Caco-2 (cell line): ENCODE results near the gene ZBTB42. TPM values are rescaled to one million over a fixed set of nuclear protein-coding genes. Genes with fewer than 3 reads are reported as not detected.

Source experiments
- BruUV-seq: library from RNA; stranded (reverse); fragments of 400-500 nt; replicated peaks from 2 replicates; lab custom pipeline; 2021; lab: Mats Ljungman, UMichigan
- CTCF ChIA-PET: fragments of 300-600 bp; sonication (Branson Sonifier 250); formaldehyde crosslinking; loops from one replicate; lab custom pipeline; 2022; ENCODE audit warnings: antibody characterized with exemption; lab: Charles Lee
- POLR2A ChIA-PET: fragments of 300-600 bp; sonication (Branson Sonifier 250); formaldehyde crosslinking; loops from one replicate; lab custom pipeline; 2022; ENCODE audit warnings: antibody characterized with exemption; lab: Charles Lee
- DNase-seq, 2 experiments: peaks; one replicate each; pipeline versions ENCODE4 v3.0.0 to v3.0.0-alpha.2; 2020 to 2022
- H3K27me3 ChIP-seq: replicated peaks from 2 replicates; pipeline ENCODE4 v1.6.0; 2011; ENCODE audit warnings: low read length; ENCODE audit not compliant: control insufficient read depth, insufficient read depth
- H3K36me3 ChIP-seq: 2 replicates; pipeline ENCODE4 v1.5.1; 2011; ENCODE audit warnings: low read length; ENCODE audit not compliant: control insufficient read depth, insufficient read depth
- H3K4me1 ChIP-seq: fragments of 250-450 bp; sonication (Bioruptor Pico); 2 replicates; pipeline ENCODE4 v1.5.1; 2020; ENCODE audit warnings: mild to moderate bottlenecking
- H3K4me3 ChIP-seq: 2 replicates; pipeline ENCODE4 v1.5.1; 2011; ENCODE audit warnings: low read depth, mild to moderate bottlenecking, control low read depth, low read length
- H3K9me3 ChIP-seq: fragments of 250-450 bp; sonication (Bioruptor Pico); 2 replicates; pipeline ENCODE4 v1.5.1; 2020; ENCODE audit warnings: mild to moderate bottlenecking, moderate library complexity
- H3K27ac Mint-ChIP-seq: one replicate; pipeline ENCODE4 v1.8.0; 2022; ENCODE audit warnings: mixed read lengths; ENCODE audit not compliant: unreplicated experiment
- H3K27me3 Mint-ChIP-seq: one replicate; pipeline ENCODE4 v1.8.0; 2022; ENCODE audit warnings: mixed read lengths; ENCODE audit not compliant: insufficient read depth, unreplicated experiment
- H3K36me3 Mint-ChIP-seq: one replicate; pipeline ENCODE4 v1.8.0; 2022; ENCODE audit warnings: mild to moderate bottlenecking, mixed read lengths; ENCODE audit not compliant: insufficient read depth, unreplicated experiment
- H3K4me1 Mint-ChIP-seq: one replicate; pipeline ENCODE4 v1.8.0; 2022; ENCODE audit warnings: low read depth, mixed read lengths; ENCODE audit not compliant: unreplicated experiment
- H3K4me3 Mint-ChIP-seq: one replicate; pipeline ENCODE4 v1.8.0; 2022; ENCODE audit warnings: mild to moderate bottlenecking, moderate library complexity, mixed read lengths; ENCODE audit not compliant: unreplicated experiment
- H3K9me3 Mint-ChIP-seq: one replicate; pipeline ENCODE4 v1.8.0; 2022; ENCODE audit warnings: mixed read lengths; ENCODE audit not compliant: unreplicated experiment
- intact Hi-C: fragments of 100-400 bp; cut with micrococcal nuclease; formaldehyde crosslinking; loops from one replicate; pipeline ENCODE4 v1.10.0; 2022; ENCODE audit not compliant: unreplicated experiment
- total RNA-seq: library from RNA; stranded (reverse); gene quantifications from 2 replicates; pipeline ENCODE4 v1.2.3, GENCODE V29; 2022
- TF ChIP-seq, protein P1 (sequence below), 2 experiments: fragments of 200-600 bp in 1 of 2; IDR thresholded peaks; 1 replicate in 1 of 2; 2 replicates in 1 of 2; pipeline versions ENCODE4 v1.5.1 to v1.8.0; 2011 to 2022; ENCODE audit warnings: antibody characterized with exemption in 1 of 2, control low read depth in 1 of 2, inconsistent platforms in 1 of 2, low read depth in 1 of 2, low read length in 1 of 2, mild to moderate bottlenecking in 1 of 2, moderate library complexity in 1 of 2; ENCODE audit not compliant: insufficient read depth in 1 of 2, severe bottlenecking in 1 of 2, unreplicated experiment in 1 of 2

Gene ZBTB42
- total RNA-seq, 1 experiment from 2014 or later = 9.7 TPM

DNA sequence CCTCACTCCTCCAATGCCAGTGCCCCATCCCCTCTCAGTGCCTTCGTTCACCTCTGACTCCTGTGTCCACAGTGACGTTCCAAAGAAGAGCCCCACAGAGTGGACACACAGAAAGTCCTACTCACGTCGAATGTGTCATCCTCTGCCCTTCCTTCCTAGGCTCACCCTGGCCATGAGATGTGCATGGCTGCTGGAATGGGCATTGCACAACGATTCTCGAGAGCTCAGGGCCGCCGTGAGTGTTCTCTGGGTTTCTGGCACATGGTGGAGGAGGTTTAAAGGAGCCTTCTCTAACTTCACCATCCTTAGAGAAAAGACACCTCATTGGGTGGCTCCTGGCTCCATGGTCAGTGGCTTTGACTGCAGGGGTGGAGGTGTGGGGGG lies 51.4 kb downstream of the ZBTB42 start:
- no peaks in the 10 kb centered on the region for H3K4me1 ChIP-seq
- intact Hi-C loops = no loop called here
- POLR2A ChIA-PET = no interaction called here
- no peaks in the 10 kb centered on the region for H3K9me3 Mint-ChIP-seq
- H3K27me3 ChIP-seq = no peaks in the 10 kb centered on the region
- H3K4me1 Mint-ChIP-seq = no peaks in the 10 kb centered on the region
- no peak overlapping the region for H3K4me3 Mint-ChIP-seq
- BruUV-seq = no TSS peak
- H3K27ac Mint-ChIP-seq = no peak overlapping the region
- CTCF ChIA-PET = no interaction called here
- DNase-seq = no peak
- no peaks in the 10 kb centered on the region for H3K9me3 ChIP-seq
- H3K27me3 Mint-ChIP-seq = peaks cover 3% of the 10 kb centered on the region
- no peak overlapping the region for H3K4me3 ChIP-seq
- TF ChIP-seq, protein P1, sequence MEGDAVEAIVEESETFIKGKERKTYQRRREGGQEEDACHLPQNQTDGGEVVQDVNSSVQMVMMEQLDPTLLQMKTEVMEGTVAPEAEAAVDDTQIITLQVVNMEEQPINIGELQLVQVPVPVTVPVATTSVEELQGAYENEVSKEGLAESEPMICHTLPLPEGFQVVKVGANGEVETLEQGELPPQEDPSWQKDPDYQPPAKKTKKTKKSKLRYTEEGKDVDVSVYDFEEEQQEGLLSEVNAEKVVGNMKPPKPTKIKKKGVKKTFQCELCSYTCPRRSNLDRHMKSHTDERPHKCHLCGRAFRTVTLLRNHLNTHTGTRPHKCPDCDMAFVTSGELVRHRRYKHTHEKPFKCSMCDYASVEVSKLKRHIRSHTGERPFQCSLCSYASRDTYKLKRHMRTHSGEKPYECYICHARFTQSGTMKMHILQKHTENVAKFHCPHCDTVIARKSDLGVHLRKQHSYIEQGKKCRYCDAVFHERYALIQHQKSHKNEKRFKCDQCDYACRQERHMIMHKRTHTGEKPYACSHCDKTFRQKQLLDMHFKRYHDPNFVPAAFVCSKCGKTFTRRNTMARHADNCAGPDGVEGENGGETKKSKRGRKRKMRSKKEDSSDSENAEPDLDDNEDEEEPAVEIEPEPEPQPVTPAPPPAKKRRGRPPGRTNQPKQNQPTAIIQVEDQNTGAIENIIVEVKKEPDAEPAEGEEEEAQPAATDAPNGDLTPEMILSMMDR (IDR thresholded peaks at IDR 0.05; ENCODE audit: insufficient read depth in 1 of 2, low read depth in 1 of 2, low read length in 1 of 2, severe bottlenecking in 1 of 2, unreplicated experiment in 1 of 2) = no peak
- H3K36me3 ChIP-seq = no peaks in the 10 kb centered on the region
- H3K36me3 Mint-ChIP-seq = no peaks in the 10 kb centered on the region

Other genes starting within 250 kb of the ZBTB42 start
- gene C14orf180, start 221.3 kb upstream of the ZBTB42 start, total RNA-seq = not detected in 2 replicates
- gene TMEM179, start 196.3 kb upstream of the ZBTB42 start, total RNA-seq = not detected in 2 replicates
- 70.8 TPM in 2 replicates for gene INF2, start 111.5 kb upstream of the ZBTB42 start, total RNA-seq
- 1.6 and 3.2 TPM in 2 replicates for gene ADSS1, start 76.9 kb upstream of the ZBTB42 start, total RNA-seq
- gene SIVA1, start 48.0 kb upstream of the ZBTB42 start, total RNA-seq = 99.3 and 105 TPM in 2 replicates
- 110 and 111 TPM in 2 replicates for gene AKT1, start 5.4 kb upstream of the ZBTB42 start, total RNA-seq
- 31.6 and 32.0 TPM in 2 replicates for gene CEP170B, start 64.2 kb downstream of the ZBTB42 start, total RNA-seq
- not detected in 2 replicates for gene PLD4, start 123.8 kb downstream of the ZBTB42 start, total RNA-seq
- gene AHNAK2, start 177.3 kb downstream of the ZBTB42 start, total RNA-seq = 0.77 and 0.81 TPM in 2 replicates
- 3.0 and 3.2 TPM in 2 replicates for gene CLBA1, start 184.7 kb downstream of the ZBTB42 start, total RNA-seq
- 33.4 and 41.4 TPM in 2 replicates for gene CDCA4, start 220.0 kb downstream of the ZBTB42 start, total RNA-seq